Measurements from ENCODE around the gene DUS1L.

Gene DUS1L

GRCh38 chr17:82008258-82008940, 57.2 kb downstream of the DUS1L start:
- no peaks in the 10 kb centered on the region for H3F3A ChIP-seq (ENCODE audit: low read depth)
- H3K79me2 ChIP-seq (ENCODE audit: insufficient read depth, low read length): no peaks in the 10 kb centered on the region
- H3K4me3 ChIP-seq (ENCODE audit: low read length, poor library complexity, severe bottlenecking): no peak overlapping the region
- no peak overlapping the region for H2AFZ ChIP-seq (ENCODE audit: low read length)
- no peak overlapping the region for H3K9ac ChIP-seq (ENCODE audit: low read depth, low read length, poor library complexity, severe bottlenecking)
- H3K9me2 ChIP-seq (replicated peaks; ENCODE audit: low read depth, low read length): no peaks in the 10 kb centered on the region
- no peaks in the 10 kb centered on the region for H4K20me1 ChIP-seq (ENCODE audit: insufficient read depth, low read length, poor library complexity, severe bottlenecking)
- H3K27me3 ChIP-seq (ENCODE audit: insufficient read depth, low read length, poor library complexity, severe bottlenecking): no peaks in the 10 kb centered on the region
- TF ChIP-seq EZH2phosphoT487 (IDR thresholded peaks at IDR 0.05; ENCODE audit: borderline replicate concordance) (no peak), CTCF (conservative IDR thresholded peaks at IDR 0.05; ENCODE audit: low read length) (no peak)
- H3K36me3 ChIP-seq (ENCODE audit: insufficient read depth, low read length): no peaks in the 10 kb centered on the region
- no peaks in the 10 kb centered on the region for H3K9me3 ChIP-seq (ENCODE audit: insufficient read depth, low read depth, low read length)
- no peaks in the 10 kb centered on the region for H3K4me1 ChIP-seq (ENCODE audit: insufficient read depth, low read length, poor library complexity, severe bottlenecking)
- no peak overlapping the region for H3K4me2 ChIP-seq (ENCODE audit: low read depth, low read length, poor library complexity, severe bottlenecking)
